Activated CD4-positive, alpha-beta T cell treated with anti-CD3 and anti-CD28 coated beads, Interleukin-10, Interleukin-2, amounts not matched to agents 100 ng/mL and 50 ng/mL, durations not matched to agents 16 hours and 8 hours (primary cell): ENCODE measurements around the gene GRK3.
A peak's percentile ranks its signal among the peaks of the same experiment; 100 is the strongest.
"Not testable (repeated sequence)": the region's sequence is repeated elsewhere in the genome, so short reads cannot be mapped to it uniquely, and the experiment has no call there.

Experiments used
- DNase-seq: peaks from one replicate; pipeline ENCODE4 v3.0.0-alpha.2; 2020

GRK3 gene

DNA sequence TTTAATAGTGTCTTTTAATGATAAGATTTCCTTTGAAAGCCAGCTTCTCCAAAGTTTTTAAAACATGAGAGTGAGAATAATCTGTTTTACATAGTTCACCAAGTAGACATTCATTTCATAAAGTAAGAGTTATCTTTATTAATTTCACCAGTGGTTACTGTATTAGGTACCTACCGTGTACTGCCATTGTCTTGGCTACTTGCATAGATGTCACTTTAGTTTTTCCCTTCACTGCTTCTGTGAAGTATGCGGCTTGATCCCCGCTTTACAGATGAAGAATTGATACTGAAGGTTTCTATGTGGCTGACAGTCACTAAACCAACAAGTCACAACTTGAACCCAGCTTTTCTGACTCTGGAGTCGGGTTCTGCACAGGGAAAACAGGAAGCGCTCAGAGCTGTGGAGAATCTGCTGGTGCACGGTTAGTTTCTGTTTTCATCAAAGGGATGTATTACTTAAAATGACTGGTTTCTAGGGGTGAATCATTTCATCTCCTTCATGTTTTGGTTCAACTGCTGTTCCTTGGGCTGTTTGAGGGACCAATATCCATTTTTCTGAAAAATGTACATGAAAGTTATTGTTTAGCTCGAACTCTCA, 138.2 kb downstream of the GRK3 start:
- DNase-seq, result peak; percentile 89

- peak; percentile 56 for DNase-seq
Observed at GRCh38 chr22:25704701-25705100, 140.2 kb downstream of the GRK3 start.

- DNase-seq, result no peak
Observed at GRCh38 chr22:25706197-25706596, 141.7 kb downstream of the GRK3 start.

DNA sequence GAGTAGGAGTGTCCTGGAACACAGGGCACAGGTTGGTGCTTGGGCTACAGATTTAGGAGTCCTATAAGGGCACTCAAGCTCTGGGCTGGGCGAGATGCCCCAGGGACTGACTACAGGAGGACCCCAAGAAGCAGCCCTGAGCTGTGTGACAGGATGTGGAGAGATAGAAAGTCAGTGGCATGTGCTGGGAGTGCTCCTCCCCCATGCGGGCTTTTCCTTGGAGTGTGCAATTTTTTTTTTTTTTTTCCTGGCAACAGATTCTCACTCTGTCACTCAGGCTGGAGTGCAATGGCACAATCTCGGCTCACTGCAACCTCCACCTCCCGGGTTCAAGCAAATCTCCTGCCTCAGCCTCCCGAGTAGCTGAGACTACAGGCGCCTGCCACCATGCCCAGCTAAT, 144.0 kb downstream of the GRK3 start:
- not testable (repeated sequence) for DNase-seq

- peak; percentile 88 for DNase-seq
Observed at GRCh38 chr22:25709758-25710157, 145.3 kb downstream of the GRK3 start.

DNA sequence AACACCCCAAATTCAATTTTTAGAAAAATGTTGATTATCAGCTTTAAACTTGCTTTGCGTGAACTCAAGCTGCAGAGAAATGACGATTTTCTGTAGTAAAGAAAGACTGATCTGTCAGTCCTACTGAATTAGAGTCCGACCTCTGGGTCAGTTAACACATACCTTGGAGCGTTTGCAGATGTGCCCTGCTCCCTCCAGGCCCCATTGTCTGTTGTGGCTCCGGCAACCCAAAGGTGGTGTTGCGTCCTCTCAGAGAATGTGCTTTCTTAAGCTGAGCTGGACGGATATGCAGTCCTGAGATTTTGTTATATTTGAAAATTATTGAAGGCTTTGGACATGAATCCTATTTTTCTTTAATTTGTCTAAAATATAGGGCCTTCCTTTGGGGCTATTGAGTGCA, 146.0 kb downstream of the GRK3 start:
- no peak for DNase-seq

DNA sequence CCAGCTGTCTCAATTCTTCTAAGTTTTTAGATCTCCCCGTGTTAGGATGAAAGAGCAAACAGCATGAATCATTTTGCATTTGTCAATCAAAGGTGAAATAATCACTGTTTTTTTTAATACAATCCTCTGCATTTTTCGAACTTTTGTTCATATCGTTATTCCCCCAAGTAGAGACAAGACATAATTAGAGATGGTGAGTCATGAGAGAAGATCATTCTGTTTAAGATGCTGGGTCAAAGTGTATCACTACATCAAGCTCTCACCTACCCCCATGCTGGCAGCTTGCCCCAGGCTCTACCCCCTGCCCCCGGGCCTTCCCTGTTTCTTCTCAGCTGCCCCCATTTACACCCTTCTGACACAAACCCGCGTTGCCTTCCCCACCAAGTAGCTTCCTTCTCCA, 147.0 kb downstream of the GRK3 start:
- no peak for DNase-seq

GRCh38 chr22:25712661-25713400, 148.4 kb downstream of the GRK3 start:
- no peak for DNase-seq

DNA sequence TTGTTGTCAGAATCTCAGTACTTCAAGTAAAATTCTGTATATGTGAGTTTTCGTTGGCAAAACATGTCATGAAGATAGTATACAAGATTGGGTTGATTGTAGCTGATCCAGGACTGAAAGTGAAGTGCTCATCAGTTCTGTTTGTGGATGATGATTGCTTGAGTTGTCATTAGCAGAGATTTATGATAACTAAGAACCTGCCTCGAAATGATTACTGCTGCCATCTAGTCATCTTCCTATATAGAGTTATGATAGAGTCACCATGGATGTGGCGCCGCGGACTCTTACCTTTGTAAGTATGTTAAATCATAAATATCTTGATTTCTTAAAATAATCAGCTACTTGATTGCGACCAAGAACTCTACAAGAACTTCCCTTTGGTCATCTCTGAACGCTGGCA, 149.6 kb downstream of the GRK3 start:
- no peak for DNase-seq

- DNase-seq, result peak; percentile 15
Observed at GRCh38 chr22:25714739-25715138, 150.3 kb downstream of the GRK3 start.

GRCh38 chr22:25716637-25717036, 152.2 kb downstream of the GRK3 start:
- DNase-seq, result no peak

GRCh38 chr22:25718135-25718840, 153.8 kb downstream of the GRK3 start:
- DNase-seq, result no peak

- DNase-seq, result no peak
Observed at GRCh38 chr22:25722223-25722622, 157.7 kb downstream of the GRK3 start.

GRCh38 chr22:25722626-25723025, 158.2 kb downstream of the GRK3 start:
- DNase-seq, result no peak

- DNase-seq, result peak; percentile 29
Observed at GRCh38 chr22:25726241-25726640, 161.8 kb downstream of the GRK3 start.

DNA sequence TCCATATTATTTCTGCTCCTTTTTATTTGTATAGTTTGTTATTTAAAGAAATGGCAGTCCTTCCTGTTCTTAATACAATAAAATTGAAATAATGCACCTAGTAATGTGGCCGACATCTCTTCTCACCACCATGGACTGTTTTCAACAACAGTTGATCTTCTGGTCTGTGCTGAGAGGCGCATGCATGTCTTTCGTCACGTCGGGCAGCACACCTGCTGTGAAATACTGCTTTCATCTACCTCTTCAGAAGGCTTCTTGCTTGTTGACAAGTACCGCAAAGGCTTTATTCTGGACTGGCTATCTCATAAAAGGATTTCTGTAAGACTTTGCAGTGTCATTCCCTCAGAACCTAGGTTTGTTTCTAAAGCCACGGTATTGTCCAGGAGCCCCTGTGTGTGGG, 163.6 kb downstream of the GRK3 start:
- no peak for DNase-seq

DNA sequence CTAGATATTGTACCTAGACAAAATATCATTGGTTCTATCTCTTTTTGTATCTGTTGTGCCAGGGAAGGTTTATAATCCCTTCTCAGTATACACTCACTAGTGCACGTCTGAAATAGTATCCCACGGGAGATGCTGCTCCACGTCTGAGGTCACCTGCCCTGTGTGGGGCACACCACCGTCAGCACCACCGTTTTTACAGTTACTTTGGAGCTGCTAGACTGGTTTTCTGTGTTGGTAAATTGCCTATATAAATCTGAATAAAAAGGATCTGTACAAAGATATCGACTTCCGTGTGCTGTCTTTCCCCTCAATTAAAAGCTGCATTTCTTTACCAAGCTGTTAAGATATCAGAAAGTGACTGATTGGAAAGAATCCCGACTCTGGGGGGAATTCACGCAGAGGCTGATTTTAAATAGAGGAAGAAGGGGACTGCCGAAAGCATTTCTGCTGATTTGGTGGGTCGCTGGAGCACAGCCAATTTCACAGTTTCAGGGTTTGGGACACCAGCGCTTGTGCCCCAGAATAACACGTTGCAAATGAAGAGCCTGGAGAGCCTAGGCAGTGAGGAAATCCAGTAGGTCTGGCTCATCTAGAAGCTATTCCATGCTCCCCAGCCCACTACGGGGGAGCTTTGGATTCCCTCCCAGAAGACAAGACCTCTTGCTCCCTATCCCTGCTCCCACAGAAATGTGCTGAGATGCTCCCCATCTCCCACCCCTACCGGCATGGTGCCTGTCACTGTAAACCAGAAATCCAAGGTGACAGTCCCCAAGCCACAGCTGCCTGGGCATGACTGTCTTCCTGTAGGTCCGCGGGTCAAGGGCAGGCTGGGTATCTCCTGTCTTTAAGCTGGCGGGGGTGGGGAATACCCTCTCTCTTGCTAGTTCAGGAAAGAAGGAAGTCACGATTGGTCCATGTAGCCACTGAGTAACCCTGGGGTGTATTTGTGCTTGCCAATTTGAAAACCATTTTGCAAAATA, 164.8 kb downstream of the GRK3 start:
- DNase-seq, result no peak

GRCh38 chr22:25735650-25736049, 171.2 kb downstream of the GRK3 start:
- DNase-seq, result peak; percentile 52

- peak; percentile 95 for DNase-seq
Observed at GRCh38 chr22:25736378-25737011, 172.0 kb downstream of the GRK3 start.

- DNase-seq, result no peak
Observed at GRCh38 chr22:25739659-25740344, 175.3 kb downstream of the GRK3 start.

GRCh38 chr22:25741692-25742626, 177.5 kb downstream of the GRK3 start, which contains the start of gene MYO18B:
Gene MYO18B, plus strand, starts transcription at chr22:25742188. Its CDS starts 18,905 bp downstream, at chr22:25761093.
- DNase-seq, result no peak
